WI38 (cell line): ENCODE measurements around the gene MMP3.

Source experiments
- H3K4me3 ChIP-seq: 2 replicates; pipeline ENCODE4 v1.5.1; 2011; ENCODE audit warnings: low read depth, mild to moderate bottlenecking, control low read depth, low read length
- CTCF ChIP-seq: IDR thresholded peaks from 2 replicates; pipeline ENCODE4 v1.5.1; 2012; ENCODE audit warnings: low read depth, mild to moderate bottlenecking, control low read depth, low read length

MMP3 gene

GRCh38 chr11:102843489-102843888, at the start of gene MMP3:
TSS of gene MMP3 (minus strand) at chr11:102843609. CDS start at chr11:102843546, 63 bp downstream.
- no peak for TF ChIP-seq CTCF
- H3K4me3 ChIP-seq, result no peak within 1 kb of the TSS

- H3K4me3 ChIP-seq, result no peak overlapping the region
- no peak for TF ChIP-seq CTCF
These were observed 48.3 kb upstream of the MMP3 start for GRCh38 chr11:102891736-102892135.

- no peak for TF ChIP-seq CTCF
- no peak overlapping the region for H3K4me3 ChIP-seq
These were observed 43.6 kb upstream of the MMP3 start for GRCh38 chr11:102886999-102887398.

- no peak for TF ChIP-seq CTCF
- no peak overlapping the region for H3K4me3 ChIP-seq
These were observed 39.7 kb upstream of the MMP3 start for GRCh38 chr11:102883141-102883540.

GRCh38 chr11:102882389-102883024, 39.1 kb upstream of the MMP3 start:
- TF ChIP-seq CTCF, result no peak
- H3K4me3 ChIP-seq, result no peak overlapping the region

- H3K4me3 ChIP-seq, result no peak overlapping the region
- no peak for TF ChIP-seq CTCF
These were observed 36.4 kb upstream of the MMP3 start for GRCh38 chr11:102879801-102880200.

GRCh38 chr11:102878595-102878994, 35.2 kb upstream of the MMP3 start:
- no peak overlapping the region for H3K4me3 ChIP-seq
- TF ChIP-seq CTCF, result no peak
